Measurements from ENCODE around the gene TXNRD2.

DNA sequence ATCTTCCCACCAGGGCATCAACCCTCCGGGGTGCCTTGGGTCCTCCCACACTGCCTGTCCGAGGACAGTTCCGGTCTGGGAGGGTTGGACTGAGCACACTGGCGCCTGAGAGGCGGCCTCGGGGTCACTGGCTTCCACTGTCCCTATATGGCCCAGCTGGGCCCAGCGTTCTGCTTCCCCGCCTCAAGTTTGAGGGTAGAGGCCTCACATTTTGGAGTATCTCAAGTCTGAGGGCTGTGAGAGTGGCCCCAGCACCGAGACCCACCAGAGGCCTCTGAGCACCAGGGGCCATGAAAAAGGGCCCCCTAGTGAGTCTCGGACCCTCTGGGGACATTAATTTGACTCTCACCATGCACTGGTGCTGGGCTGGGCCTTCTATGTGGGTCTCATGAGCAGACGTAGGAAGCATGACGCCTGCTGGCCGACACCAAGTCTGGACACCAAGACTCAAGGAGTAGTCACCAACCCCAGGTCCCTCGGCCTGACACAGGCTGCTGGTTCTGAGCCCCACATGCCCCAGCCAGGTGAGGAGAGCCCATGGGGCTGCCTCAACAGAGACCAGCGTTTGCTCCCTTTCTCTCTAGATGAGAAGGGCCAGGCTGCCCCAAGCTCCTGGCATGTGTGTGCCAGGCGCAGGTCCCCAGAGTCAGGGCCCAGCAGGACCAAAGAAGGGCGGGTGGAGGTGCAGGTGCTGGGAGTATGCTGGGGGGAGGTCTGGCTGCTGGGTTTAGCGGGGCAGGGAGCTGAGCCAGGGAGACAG, 47.5 kb upstream of the TXNRD2 start:
- no peak for TF ChIP-seq CTCF (conservative IDR thresholded peaks at IDR 0.05)
- no peak for TF ChIP-seq EZH2 (IDR thresholded peaks at IDR 0.05; ENCODE audit: low read depth)

All from PC-9 (cell line).